ENCODE data around the gene UCMA.

Gene UCMA

GRCh38 chr10:13213163-13213562 lies 21.0 kb downstream of the UCMA start:
- DNase-seq (ENCODE audit: low read depth, low spot score), result no peak
- Histone ChIP-seq H3K36me3 (ENCODE audit: insufficient read depth, low read length) (0 out of 2 replicates have a peak, but pooled peaks cover 7% of the 10 kb centered on the region), H3K27ac (no peak overlapping the region), H3K9ac (ENCODE audit: insufficient read length) (no peak overlapping the region), H3K4me3 (no peak overlapping the region), H3K9me3 (ENCODE audit: low read depth, low read length) (no peaks in the 10 kb centered on the region)
- TF ChIP-seq POLR2AphosphoS5 (IDR thresholded peaks at IDR 0.05; ENCODE audit: borderline replicate concordance, low read depth, low read length) (no peak), EZH2 (IDR thresholded peaks at IDR 0.05) (no peak), FOXP2 (optimal IDR thresholded peaks at IDR 0.05; ENCODE audit: control extremely low read depth, extremely low read length, insufficient read depth) (no peak)

- no peak overlapping the region for H3K27ac ChIP-seq
- DNase-seq (ENCODE audit: low read depth, low spot score), result no peak
- H3K9me3 ChIP-seq (ENCODE audit: low read depth, low read length), result no peaks in the 10 kb centered on the region
- H3K36me3 ChIP-seq (ENCODE audit: insufficient read depth, low read length), result peaks cover 8% of the 10 kb centered on the region; the same call in 1 of the 2 replicates
- no peak overlapping the region for H3K4me3 ChIP-seq
- no peak overlapping the region for H3K9ac ChIP-seq (ENCODE audit: insufficient read length)
- no peak for TF ChIP-seq POLR2AphosphoS5 (IDR thresholded peaks at IDR 0.05; ENCODE audit: borderline replicate concordance, low read depth, low read length)
Measured at GRCh38 chr10:13206546-13207443, 27.4 kb downstream of the UCMA start.

GRCh38 chr10:13206091-13206490 lies 28.1 kb downstream of the UCMA start:
- Histone ChIP-seq H3K9me3 (ENCODE audit: low read depth, low read length) (no peaks in the 10 kb centered on the region), H3K27ac (no peak overlapping the region), H3K4me3 (no peak overlapping the region), H3K36me3 (ENCODE audit: insufficient read depth, low read length) (peaks cover 15% of the 10 kb centered on the region; the same call in 1 of the 2 replicates), H3K9ac (ENCODE audit: insufficient read length) (no peak overlapping the region)
- TF ChIP-seq POLR2AphosphoS5 (IDR thresholded peaks at IDR 0.05; ENCODE audit: borderline replicate concordance, low read depth, low read length) (no peak), FOXP2 (optimal IDR thresholded peaks at IDR 0.05; ENCODE audit: control extremely low read depth, extremely low read length, insufficient read depth) (no peak), EZH2 (IDR thresholded peaks at IDR 0.05) (no peak)
- no peak for DNase-seq (ENCODE audit: low read depth, low spot score)

- no peak for DNase-seq (ENCODE audit: low read depth, low spot score)
- TF ChIP-seq EZH2 (IDR thresholded peaks at IDR 0.05) (no peak), FOXP2 (optimal IDR thresholded peaks at IDR 0.05; ENCODE audit: control extremely low read depth, extremely low read length, insufficient read depth) (no peak), POLR2AphosphoS5 (IDR thresholded peaks at IDR 0.05; ENCODE audit: borderline replicate concordance, low read depth, low read length) (no peak)
- H3K4me3 ChIP-seq, result no peak overlapping the region
- H3K36me3 ChIP-seq (ENCODE audit: insufficient read depth, low read length), result peaks cover 11% of the 10 kb centered on the region; the same call in 1 of the 2 replicates
- H3K9me3 ChIP-seq (ENCODE audit: low read depth, low read length), result no peaks in the 10 kb centered on the region
- no peak overlapping the region for H3K9ac ChIP-seq (ENCODE audit: insufficient read length)
- no peak overlapping the region for H3K27ac ChIP-seq
Measured at GRCh38 chr10:13201132-13201531, 33.0 kb downstream of the UCMA start.

- no peak overlapping the region for H3K27ac ChIP-seq
- no peak for DNase-seq (ENCODE audit: low read depth, low spot score)
- peaks cover 10% of the 10 kb centered on the region; the same call in 1 of the 2 replicates for H3K36me3 ChIP-seq (ENCODE audit: insufficient read depth, low read length)
- no peaks in the 10 kb centered on the region for H3K9me3 ChIP-seq (ENCODE audit: low read depth, low read length)
- no peak overlapping the region for H3K9ac ChIP-seq (ENCODE audit: insufficient read length)
- no peak for TF ChIP-seq FOXP2 (optimal IDR thresholded peaks at IDR 0.05; ENCODE audit: control extremely low read depth, extremely low read length, insufficient read depth)
- no peak for TF ChIP-seq EZH2 (IDR thresholded peaks at IDR 0.05)
- TF ChIP-seq POLR2AphosphoS5 (IDR thresholded peaks at IDR 0.05; ENCODE audit: borderline replicate concordance, low read depth, low read length), result no peak
- no peak overlapping the region for H3K4me3 ChIP-seq
Measured at GRCh38 chr10:13195016-13195415, 39.2 kb downstream of the UCMA start.

GRCh38 chr10:13193637-13194036 lies 40.5 kb downstream of the UCMA start:
- Histone ChIP-seq H3K4me3 (no peak overlapping the region), H3K9ac (ENCODE audit: insufficient read length) (no peak overlapping the region), H3K36me3 (ENCODE audit: insufficient read depth, low read length) (peaks cover 7% of the 10 kb centered on the region; the same call in 1 of the 2 replicates), H3K9me3 (ENCODE audit: low read depth, low read length) (no peaks in the 10 kb centered on the region), H3K27ac (no peak overlapping the region)
- DNase-seq (ENCODE audit: low read depth, low spot score), result no peak
- TF ChIP-seq FOXP2 (optimal IDR thresholded peaks at IDR 0.05; ENCODE audit: control extremely low read depth, extremely low read length, insufficient read depth), result no peak
- no peak for TF ChIP-seq POLR2AphosphoS5 (IDR thresholded peaks at IDR 0.05; ENCODE audit: borderline replicate concordance, low read depth, low read length)
- no peak for TF ChIP-seq EZH2 (IDR thresholded peaks at IDR 0.05)

GRCh38 chr10:13191362-13191761 lies 42.8 kb downstream of the UCMA start:
- H3K27ac ChIP-seq, result no peak overlapping the region
- peaks cover 18% of the 10 kb centered on the region for H3K36me3 ChIP-seq (ENCODE audit: insufficient read depth, low read length)
- TF ChIP-seq POLR2AphosphoS5 (IDR thresholded peaks at IDR 0.05; ENCODE audit: borderline replicate concordance, low read depth, low read length), result no peak
- no peak for TF ChIP-seq EZH2 (IDR thresholded peaks at IDR 0.05)
- TF ChIP-seq FOXP2 (optimal IDR thresholded peaks at IDR 0.05; ENCODE audit: control extremely low read depth, extremely low read length, insufficient read depth), result no peak

GRCh38 chr10:13190816-13191215 lies 43.4 kb downstream of the UCMA start:
- Histone ChIP-seq H3K36me3 (ENCODE audit: insufficient read depth, low read length) (peaks cover 24% of the 10 kb centered on the region), H3K9ac (ENCODE audit: insufficient read length) (no peak overlapping the region), H3K4me3 (no peak overlapping the region), H3K27ac (no peak overlapping the region), H3K9me3 (ENCODE audit: low read depth, low read length) (no peaks in the 10 kb centered on the region)
- DNase-seq (ENCODE audit: low read depth, low spot score), result no peak
- no peak for TF ChIP-seq POLR2AphosphoS5 (IDR thresholded peaks at IDR 0.05; ENCODE audit: borderline replicate concordance, low read depth, low read length)
- TF ChIP-seq EZH2 (IDR thresholded peaks at IDR 0.05), result no peak
- no peak for TF ChIP-seq FOXP2 (optimal IDR thresholded peaks at IDR 0.05; ENCODE audit: control extremely low read depth, extremely low read length, insufficient read depth)

More at GRCh38 chr10:13191362-13191761, 42.8 kb downstream of the UCMA start:
- no peak for DNase-seq (ENCODE audit: low read depth, low spot score)
- H3K4me3 ChIP-seq, result no peak overlapping the region
- no peak overlapping the region for H3K9ac ChIP-seq (ENCODE audit: insufficient read length)
- H3K9me3 ChIP-seq (ENCODE audit: low read depth, low read length), result no peaks in the 10 kb centered on the region
